ENCODE results near the gene FAAP20.

GRCh38 chr1:2199042-2199810, 4.7 kb upstream of the FAAP20 start:
- no peak for TF ChIP-seq CBX5 (IDR thresholded peaks at IDR 0.05; ENCODE audit: low read depth)
- TF ChIP-seq YY1 (IDR thresholded peaks at IDR 0.05; ENCODE audit: low read depth, low read length): no peak
- TF ChIP-seq, protein P1, sequence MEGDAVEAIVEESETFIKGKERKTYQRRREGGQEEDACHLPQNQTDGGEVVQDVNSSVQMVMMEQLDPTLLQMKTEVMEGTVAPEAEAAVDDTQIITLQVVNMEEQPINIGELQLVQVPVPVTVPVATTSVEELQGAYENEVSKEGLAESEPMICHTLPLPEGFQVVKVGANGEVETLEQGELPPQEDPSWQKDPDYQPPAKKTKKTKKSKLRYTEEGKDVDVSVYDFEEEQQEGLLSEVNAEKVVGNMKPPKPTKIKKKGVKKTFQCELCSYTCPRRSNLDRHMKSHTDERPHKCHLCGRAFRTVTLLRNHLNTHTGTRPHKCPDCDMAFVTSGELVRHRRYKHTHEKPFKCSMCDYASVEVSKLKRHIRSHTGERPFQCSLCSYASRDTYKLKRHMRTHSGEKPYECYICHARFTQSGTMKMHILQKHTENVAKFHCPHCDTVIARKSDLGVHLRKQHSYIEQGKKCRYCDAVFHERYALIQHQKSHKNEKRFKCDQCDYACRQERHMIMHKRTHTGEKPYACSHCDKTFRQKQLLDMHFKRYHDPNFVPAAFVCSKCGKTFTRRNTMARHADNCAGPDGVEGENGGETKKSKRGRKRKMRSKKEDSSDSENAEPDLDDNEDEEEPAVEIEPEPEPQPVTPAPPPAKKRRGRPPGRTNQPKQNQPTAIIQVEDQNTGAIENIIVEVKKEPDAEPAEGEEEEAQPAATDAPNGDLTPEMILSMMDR (IDR thresholded peaks at IDR 0.05 in 2 of 3, conservative IDR thresholded peaks at IDR 0.05 in 1 of 3; ENCODE audit: control insufficient read depth in 2 of 3, extremely low read depth in 1 of 3, insufficient read depth in 1 of 3, low read depth in 3 of 3, low read length in 3 of 3): no peak
- no peak for TF ChIP-seq RFX5 (IDR thresholded peaks at IDR 0.05; ENCODE audit: low read depth, low read length)

Data from GM12878 (cell line).